ENCODE data around the gene SPTBN4.

DNA sequence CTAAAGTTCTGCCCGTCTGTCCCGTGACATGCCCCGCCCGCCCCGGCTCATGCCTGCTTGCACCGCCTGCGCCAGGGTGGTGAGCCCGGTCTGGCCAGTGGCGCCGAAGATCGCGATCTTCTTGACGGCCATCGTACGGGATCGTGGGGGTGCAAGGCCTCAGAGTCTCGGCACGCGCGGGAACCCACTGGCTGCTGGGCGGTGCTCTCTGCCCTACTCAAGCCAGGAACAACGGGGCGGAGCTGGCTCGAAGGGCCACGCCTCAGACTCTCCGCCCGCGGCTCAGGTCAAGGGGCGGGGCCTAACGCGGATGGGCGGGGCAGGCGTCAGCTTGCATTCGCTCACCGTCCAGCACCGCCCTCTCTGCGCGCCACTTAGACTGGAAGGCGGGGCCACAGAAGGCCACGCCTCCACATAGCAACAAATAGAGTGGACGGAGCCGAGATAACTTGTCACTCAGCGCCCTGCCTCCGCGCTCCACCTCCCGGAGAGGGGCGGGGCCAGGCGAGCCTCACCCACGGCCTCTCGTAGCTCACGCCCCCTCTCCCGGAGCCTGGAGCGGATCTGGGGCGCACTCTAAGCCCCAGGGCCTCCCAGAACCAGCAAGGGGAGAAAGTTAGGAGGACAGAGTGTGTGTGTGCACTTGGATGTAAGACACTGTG lies 1.1 kb upstream of the SPTBN4 start, which contains the start of gene BLVRB:
- TF ChIP-seq, protein P1, sequence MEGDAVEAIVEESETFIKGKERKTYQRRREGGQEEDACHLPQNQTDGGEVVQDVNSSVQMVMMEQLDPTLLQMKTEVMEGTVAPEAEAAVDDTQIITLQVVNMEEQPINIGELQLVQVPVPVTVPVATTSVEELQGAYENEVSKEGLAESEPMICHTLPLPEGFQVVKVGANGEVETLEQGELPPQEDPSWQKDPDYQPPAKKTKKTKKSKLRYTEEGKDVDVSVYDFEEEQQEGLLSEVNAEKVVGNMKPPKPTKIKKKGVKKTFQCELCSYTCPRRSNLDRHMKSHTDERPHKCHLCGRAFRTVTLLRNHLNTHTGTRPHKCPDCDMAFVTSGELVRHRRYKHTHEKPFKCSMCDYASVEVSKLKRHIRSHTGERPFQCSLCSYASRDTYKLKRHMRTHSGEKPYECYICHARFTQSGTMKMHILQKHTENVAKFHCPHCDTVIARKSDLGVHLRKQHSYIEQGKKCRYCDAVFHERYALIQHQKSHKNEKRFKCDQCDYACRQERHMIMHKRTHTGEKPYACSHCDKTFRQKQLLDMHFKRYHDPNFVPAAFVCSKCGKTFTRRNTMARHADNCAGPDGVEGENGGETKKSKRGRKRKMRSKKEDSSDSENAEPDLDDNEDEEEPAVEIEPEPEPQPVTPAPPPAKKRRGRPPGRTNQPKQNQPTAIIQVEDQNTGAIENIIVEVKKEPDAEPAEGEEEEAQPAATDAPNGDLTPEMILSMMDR (conservative IDR thresholded peaks at IDR 0.05 in 1 of 2, IDR thresholded peaks at IDR 0.05 in 1 of 2; ENCODE audit: extremely low read depth in 1 of 2, insufficient read depth in 1 of 2, low read depth in 1 of 2, low read length in 2 of 2) = no peak
- TF ChIP-seq EZH2 (IDR thresholded peaks at IDR 0.05; ENCODE audit: borderline replicate concordance, low read length) = no peak
